ENCODE results near the gene RBM8A.
"Not testable (repeated sequence)": the region's sequence is repeated elsewhere in the genome, so short reads cannot be mapped to it uniquely, and the experiment has no call there.

The RBM8A gene

GRCh38 chr1:145956781-145957442 lies 29.6 kb upstream of the RBM8A start:
- in situ Hi-C loops (cut with MboI; ENCODE audit: low sequenced_read_pairs), result no loop called here

- in situ Hi-C loops (cut with MboI; ENCODE audit: low sequenced_read_pairs), result no loop called here
Observed at GRCh38 chr1:145956361-145956760, 29.1 kb upstream of the RBM8A start.

GRCh38 chr1:145955436-145955835 lies 28.2 kb upstream of the RBM8A start:
- in situ Hi-C loops (cut with MboI; ENCODE audit: low sequenced_read_pairs), result no loop called here

- in situ Hi-C loops (cut with MboI; ENCODE audit: low sequenced_read_pairs), result no loop called here
Observed at GRCh38 chr1:145953861-145954260, 26.6 kb upstream of the RBM8A start.

GRCh38 chr1:145952903-145953302 lies 25.6 kb upstream of the RBM8A start:
- in situ Hi-C loops (cut with MboI; ENCODE audit: low sequenced_read_pairs), result no loop called here

GRCh38 chr1:145951526-145951925 lies 24.2 kb upstream of the RBM8A start:
- in situ Hi-C loops (cut with MboI; ENCODE audit: low sequenced_read_pairs), result no loop called here

GRCh38 chr1:145949219-145949618 lies 21.9 kb upstream of the RBM8A start:
- in situ Hi-C loops (cut with MboI; ENCODE audit: low sequenced_read_pairs), result no loop called here

GRCh38 chr1:145947551-145947950 lies 20.3 kb upstream of the RBM8A start:
- in situ Hi-C loops (cut with MboI; ENCODE audit: low sequenced_read_pairs), result no loop called here

- in situ Hi-C loops (cut with MboI; ENCODE audit: low sequenced_read_pairs), result no loop called here
Observed at GRCh38 chr1:145946477-145946986, 19.2 kb upstream of the RBM8A start.

- in situ Hi-C loops (cut with MboI; ENCODE audit: low sequenced_read_pairs), result no loop called here
Observed at GRCh38 chr1:145944532-145944931, 17.2 kb upstream of the RBM8A start.

GRCh38 chr1:145942871-145943270 lies 15.6 kb upstream of the RBM8A start:
- in situ Hi-C loops (cut with MboI; ENCODE audit: low sequenced_read_pairs), result no loop called here

- in situ Hi-C loops (cut with MboI; ENCODE audit: low sequenced_read_pairs), result no loop called here
Observed at GRCh38 chr1:145942405-145942804, 15.1 kb upstream of the RBM8A start.

- in situ Hi-C loops (cut with MboI; ENCODE audit: low sequenced_read_pairs), result no loop called here
Observed at GRCh38 chr1:145937436-145937835, 10.2 kb upstream of the RBM8A start.

GRCh38 chr1:145936247-145936646 lies 9.0 kb upstream of the RBM8A start:
- in situ Hi-C loops (cut with MboI; ENCODE audit: low sequenced_read_pairs), result no loop called here

- in situ Hi-C loops (cut with MboI; ENCODE audit: low sequenced_read_pairs), result no loop called here
Observed at GRCh38 chr1:145935708-145936107, 8.4 kb upstream of the RBM8A start.

- in situ Hi-C loops (cut with MboI; ENCODE audit: low sequenced_read_pairs), result not testable (repeated sequence)
Observed at GRCh38 chr1:145932522-145933009, 5.3 kb upstream of the RBM8A start.

- in situ Hi-C loops (cut with MboI; ENCODE audit: low sequenced_read_pairs), result no loop called here
Observed at GRCh38 chr1:145927916-145928643, 796 bp upstream of the RBM8A start.

- in situ Hi-C loops (cut with MboI; ENCODE audit: low sequenced_read_pairs), result no loop called here
Observed at GRCh38 chr1:145926686-145927062, 610 bp downstream of the RBM8A start.

GRCh38 chr1:145922266-145922665 lies 5.0 kb downstream of the RBM8A start:
- in situ Hi-C loops (cut with MboI; ENCODE audit: low sequenced_read_pairs), result no loop called here

GRCh38 chr1:145920297-145920696 lies 7.0 kb downstream of the RBM8A start:
- in situ Hi-C loops (cut with MboI; ENCODE audit: low sequenced_read_pairs), result not testable (repeated sequence)

GRCh38 chr1:145918992-145919939 lies 8.0 kb downstream of the RBM8A start:
- in situ Hi-C loops (cut with MboI; ENCODE audit: low sequenced_read_pairs), result no loop called here
